HEK293T (cell line): ENCODE results near the gene IL17C.

Source experiments
- ARNT ChIP-seq: fragments of 450-650 bp; IDR thresholded peaks from 2 replicates; pipeline ENCODE4 v1.6.1; 2017; ENCODE audit warnings: mild to moderate bottlenecking
- BHLHE40 ChIP-seq: fragments of 450-650 bp; IDR thresholded peaks from 2 replicates; pipeline ENCODE4 v1.6.1; 2016; ENCODE audit warnings: mild to moderate bottlenecking, moderate library complexity, borderline replicate concordance
- FOXA1 ChIP-seq: fragments of 450-650 bp; IDR thresholded peaks from 2 replicates; pipeline ENCODE4 v1.6.1; 2016; ENCODE audit warnings: mild to moderate bottlenecking
- FOXK2 ChIP-seq: fragments of 450-650 bp; IDR thresholded peaks from 2 replicates; pipeline ENCODE4 v1.6.1; 2016; ENCODE audit warnings: mild to moderate bottlenecking
- FOXM1 ChIP-seq: fragments of 450-650 bp; IDR thresholded peaks from 2 replicates; pipeline ENCODE4 v1.6.1; 2017; ENCODE audit warnings: mild to moderate bottlenecking, borderline replicate concordance
- HDGF ChIP-seq: fragments of 450-650 bp; IDR thresholded peaks from 2 replicates; pipeline ENCODE4 v1.6.1; 2017; ENCODE audit warnings: antibody characterized with exemption, borderline replicate concordance
- L3MBTL2 ChIP-seq: fragments of 450-650 bp; conservative IDR thresholded peaks from 2 replicates; pipeline ENCODE4 v1.6.1; 2016; ENCODE audit warnings: mild to moderate bottlenecking
- NFRKB ChIP-seq: fragments of 450-650 bp; IDR thresholded peaks from 2 replicates; pipeline ENCODE4 v1.6.1; 2016; ENCODE audit warnings: mild to moderate bottlenecking, moderate library complexity
- SP1 ChIP-seq: fragments of 450-650 bp; IDR thresholded peaks from 2 replicates; pipeline ENCODE4 v1.6.1; 2017
- SUZ12 ChIP-seq: fragments of 450-650 bp; IDR thresholded peaks from 2 replicates; pipeline ENCODE4 v1.6.1; 2016; ENCODE audit warnings: mild to moderate bottlenecking
- TARDBP ChIP-seq: fragments of 450-650 bp; IDR thresholded peaks from 2 replicates; pipeline ENCODE4 v1.6.1; 2016
- ZNF384 ChIP-seq: fragments of 450-650 bp; IDR thresholded peaks from 2 replicates; pipeline ENCODE4 v1.6.1; 2016

DNA sequence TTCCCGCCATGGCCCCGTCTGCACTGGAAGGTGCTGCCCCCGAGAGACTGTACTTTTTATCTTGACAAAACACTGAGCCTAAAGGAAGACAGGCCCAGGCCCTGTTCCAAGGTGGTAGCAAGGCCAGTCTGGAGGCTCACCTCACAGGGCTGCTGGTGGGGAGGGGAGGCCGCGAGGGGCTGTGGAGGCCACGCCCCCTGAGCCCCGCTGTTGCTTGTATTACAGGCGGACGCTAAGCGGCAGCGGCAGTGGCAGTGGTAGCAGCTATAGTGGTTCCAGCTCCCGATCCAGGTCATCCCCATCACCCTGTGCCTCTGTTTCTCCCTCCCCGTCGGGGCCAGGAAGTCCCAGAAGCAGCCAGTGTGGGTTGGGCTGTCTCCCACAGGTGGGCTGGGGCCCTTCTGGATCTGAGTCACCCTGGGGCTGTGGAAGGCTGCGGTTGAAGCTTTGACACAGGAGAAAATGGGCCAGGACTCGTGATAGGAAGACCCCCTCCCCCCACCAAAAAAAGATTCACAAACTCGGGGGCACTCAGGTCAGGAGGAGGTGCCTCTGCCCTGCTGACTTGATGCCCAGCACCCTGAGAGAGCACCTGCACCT lies 13.3 kb upstream of the IL17C start:
- no peak for TF ChIP-seq ZNF384
- TF ChIP-seq FOXM1, result no peak
- TF ChIP-seq BHLHE40, result no peak
- TF ChIP-seq ARNT, result no peak
- TF ChIP-seq NFRKB, result no peak
- TF ChIP-seq SP1, result no peak
- TF ChIP-seq FOXK2, result no peak
- no peak for TF ChIP-seq FOXA1
- TF ChIP-seq HDGF, result no peak
- TF ChIP-seq L3MBTL2, result no peak
- TF ChIP-seq TARDBP, result no peak
- no peak for TF ChIP-seq SUZ12
